HEK293 (cell line): ENCODE measurements around the gene PPP2CA.
A peak's percentile ranks its signal among the peaks of the same experiment; 100 is the strongest.

Experiments
- CTCF ChIA-PET: fragments of 350-600 bp; formaldehyde crosslinking; extraction: SDS; loops from one replicate; lab custom pipeline; 2021; ENCODE audit warnings: antibody characterized with exemption; lab: Yijun Ruan, JAX
- POLR2A ChIA-PET: fragments of 300-600 bp; formaldehyde crosslinking; extraction: SDS; loops from one replicate; lab custom pipeline; 2020; ENCODE audit warnings: antibody characterized with exemption, inconsistent platforms; lab: Yijun Ruan, JAX
- H3K27ac ChIP-seq: fragments of 200-500 bp; sonication (Bioruptor generic); 2 replicates; pipeline ENCODE4 v1.5.1; 2014; ENCODE audit warnings: low read depth, low read length, control low read depth, inconsistent platforms; ENCODE audit errors: extremely low read depth
- H3K36me3 ChIP-seq, 2 experiments: fragments of 200-500 bp in 1 of 2; sonication (Bioruptor generic) in 1 of 2; 1 replicate in 1 of 2; 2 replicates in 1 of 2; pipeline ENCODE4 v1.5.1; 2014 to 2017; ENCODE audit warnings: inconsistent platforms in 2 of 2, low read length in 2 of 2; ENCODE audit not compliant: control insufficient read depth in 2 of 2, insufficient read depth in 1 of 2
- H3K4me1 ChIP-seq: fragments of 200-500 bp; sonication (Bioruptor generic); 2 replicates; pipeline ENCODE4 v1.5.1; 2014; ENCODE audit warnings: mild to moderate bottlenecking, low read length, inconsistent platforms; ENCODE audit not compliant: control insufficient read depth, insufficient read depth
- H3K4me3 ChIP-seq: 2 replicates; pipeline ENCODE4 v1.5.1; 2011; ENCODE audit warnings: low read depth, mild to moderate bottlenecking, control low read depth, low read length, moderate library complexity
- H3K9me3 ChIP-seq: fragments of 200-500 bp; sonication (Bioruptor generic); 2 replicates; pipeline ENCODE4 v1.5.1; 2014; ENCODE audit warnings: low read depth, low read length, inconsistent platforms; ENCODE audit not compliant: control insufficient read depth, insufficient read depth
- BCL11B ChIP-seq: fragments of 450-650 bp; formaldehyde crosslinking; IDR thresholded peaks from 2 replicates; pipeline ENCODE4 v1.5.1; 2016; ENCODE audit warnings: low read depth, missing biosample characterization, missing genetic modification characterization
- HOXD13 ChIP-seq: sonication (generic); formaldehyde crosslinking; IDR thresholded peaks from 2 replicates; pipeline ENCODE4 v1.8.0; 2022; ENCODE audit warnings: missing genetic modification reagents, borderline replicate concordance
- IKZF3 ChIP-seq: fragments of 450-650 bp; IDR thresholded peaks from 2 replicates; pipeline ENCODE4 v1.5.0; 2018; ENCODE audit warnings: missing biosample characterization, mild to moderate bottlenecking, missing genetic modification characterization, moderate library complexity
- KLF7 ChIP-seq: fragments of 450-650 bp; formaldehyde crosslinking; IDR thresholded peaks from 2 replicates; pipeline ENCODE4 v1.5.1; 2016; ENCODE audit warnings: missing biosample characterization, missing genetic modification characterization, borderline replicate concordance
- MEIS1 ChIP-seq: sonication (generic); formaldehyde crosslinking; IDR thresholded peaks from 2 replicates; pipeline ENCODE4 v1.8.1; 2022; ENCODE audit warnings: missing genetic modification reagents, mild to moderate bottlenecking, borderline replicate concordance
- OSR2 ChIP-seq: fragments of 450-650 bp; formaldehyde crosslinking; IDR thresholded peaks from 2 replicates; pipeline ENCODE4 v1.5.1; 2016; ENCODE audit warnings: missing biosample characterization, missing genetic modification characterization
- SETDB1 ChIP-seq: IDR thresholded peaks from one replicate; pipeline ENCODE4 v1.6.1; 2017; ENCODE audit warnings: mild to moderate bottlenecking, low read length, moderate library complexity, mixed read lengths; ENCODE audit not compliant: insufficient read length
- TRIM28 ChIP-seq: IDR thresholded peaks from 2 replicates; pipeline ENCODE4 v1.6.1; 2011; ENCODE audit warnings: low read length, control low read depth, borderline replicate concordance
- ZBTB20 ChIP-seq: fragments of 450-650 bp; formaldehyde crosslinking; IDR thresholded peaks from 2 replicates; pipeline ENCODE4 v1.5.1; 2016; ENCODE audit warnings: missing biosample characterization, missing genetic modification characterization
- ZFP69B ChIP-seq: fragments of 450-650 bp; formaldehyde crosslinking; IDR thresholded peaks from 2 replicates; pipeline ENCODE4 v1.5.1; 2016; ENCODE audit warnings: missing biosample characterization, missing genetic modification characterization
- ZNF2 ChIP-seq: fragments of 450-650 bp; formaldehyde crosslinking; IDR thresholded peaks from 2 replicates; pipeline ENCODE4 v1.5.1; 2016; ENCODE audit warnings: missing biosample characterization, missing genetic modification characterization
- ZNF23 ChIP-seq: fragments of 450-650 bp; formaldehyde crosslinking; IDR thresholded peaks from 2 replicates; pipeline ENCODE4 v1.5.1; 2016; ENCODE audit warnings: missing biosample characterization, missing genetic modification characterization, borderline replicate concordance
- ZNF311 ChIP-seq: fragments of 450-650 bp; formaldehyde crosslinking; IDR thresholded peaks from 2 replicates; pipeline ENCODE4 v1.5.1; 2017; ENCODE audit warnings: missing biosample characterization, missing genetic modification characterization, borderline replicate concordance
- ZNF341 ChIP-seq: fragments of 450-650 bp; formaldehyde crosslinking; IDR thresholded peaks from 2 replicates; pipeline ENCODE4; 2016; ENCODE audit warnings: low read depth, missing biosample characterization, missing genetic modification characterization
- ZNF521 ChIP-seq: fragments of 450-650 bp; formaldehyde crosslinking; IDR thresholded peaks from 2 replicates; pipeline ENCODE4 v1.5.1; 2017; ENCODE audit warnings: missing biosample characterization, mild to moderate bottlenecking, missing genetic modification characterization
- ZNF654 ChIP-seq: fragments of 450-650 bp; formaldehyde crosslinking; IDR thresholded peaks from 2 replicates; pipeline ENCODE4 v1.5.1; 2016; ENCODE audit warnings: low read depth, missing biosample characterization, missing genetic modification characterization
- ZNF670 ChIP-seq: fragments of 450-650 bp; formaldehyde crosslinking; IDR thresholded peaks from 2 replicates; pipeline ENCODE4 v1.5.1; 2016; ENCODE audit warnings: missing biosample characterization, missing genetic modification characterization, low read depth
- TF ChIP-seq, protein P1 (sequence below): fragments of 450-650 bp; formaldehyde crosslinking; IDR thresholded peaks from 2 replicates; pipeline ENCODE4 v1.5.1; 2017; ENCODE audit warnings: missing biosample characterization, missing genetic modification characterization
- TF ChIP-seq, protein P2 (sequence below): fragments of 450-650 bp; formaldehyde crosslinking; IDR thresholded peaks from 2 replicates; pipeline ENCODE4 v1.5.1; 2016; ENCODE audit warnings: missing biosample characterization, missing genetic modification characterization
- TF ChIP-seq, protein P3 (sequence below): fragments of 450-650 bp; formaldehyde crosslinking; IDR thresholded peaks from 2 replicates; pipeline ENCODE4 v1.5.1; 2016; ENCODE audit warnings: missing biosample characterization, missing genetic modification characterization, borderline replicate concordance
- TF ChIP-seq, protein P4 (sequence below): fragments of 450-650 bp; formaldehyde crosslinking; IDR thresholded peaks from 2 replicates; pipeline ENCODE4 v1.5.1; 2016; ENCODE audit warnings: missing biosample characterization, missing genetic modification characterization
- TF ChIP-seq, protein P5 (sequence below): fragments of 450-650 bp; formaldehyde crosslinking; IDR thresholded peaks from 2 replicates; pipeline ENCODE4 v1.5.1; 2016; ENCODE audit warnings: missing biosample characterization, missing genetic modification characterization

Gene PPP2CA

DNA sequence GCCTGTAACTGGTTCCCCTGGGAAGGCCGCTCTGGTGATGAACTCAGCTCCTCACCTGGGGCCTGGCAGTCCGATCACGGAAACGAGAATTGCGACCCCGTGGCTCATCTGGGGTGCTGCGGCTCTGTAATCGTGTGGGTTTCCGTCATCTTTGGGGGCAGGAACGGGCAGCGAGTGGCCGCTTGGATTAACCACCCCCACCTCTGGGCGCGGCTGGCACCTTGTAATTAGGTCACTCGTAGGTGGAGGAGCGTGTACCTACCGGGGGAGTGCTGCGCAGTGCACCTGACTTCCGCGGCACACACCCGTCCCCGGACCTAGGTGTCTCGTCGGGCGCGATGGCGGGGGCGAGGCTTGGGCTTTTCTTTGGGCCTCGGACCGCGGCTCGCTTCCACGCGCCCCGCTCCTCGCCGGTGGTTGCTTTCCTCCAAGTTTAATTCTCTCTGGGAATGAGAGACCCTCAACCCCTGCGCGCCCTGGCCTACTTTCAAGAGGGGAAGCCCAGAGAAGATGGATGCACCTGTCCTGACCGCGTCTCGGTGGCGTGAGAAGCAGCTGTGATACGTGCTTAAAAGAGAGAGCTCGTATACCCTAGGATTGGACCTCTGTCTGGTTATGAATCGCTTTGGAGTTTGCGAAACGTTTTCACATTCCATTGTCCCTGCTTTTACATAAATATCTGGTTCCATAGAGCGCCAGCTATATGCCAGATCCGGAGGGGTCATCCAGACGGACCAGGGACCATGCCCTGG is 744 bp upstream of the PPP2CA start:
- Histone ChIP-seq H3K4me1 (peaks cover 3% of the 10 kb centered on the region), H3K27ac (peak overlapping the region; percentile 99), H3K4me3 (peak overlapping the region; percentile 100), H3K9me3 (no peaks in the 10 kb centered on the region), H3K36me3 (peaks cover 0 to 11% of the 10 kb centered on the region in 2 experiments; a peak in 1 of 3 replicates)
- CTCF ChIA-PET, result interaction anchor here (0.6 to 1.4 kb wide), 9 partner anchors 9 to 668 kb away, joined by 3 to 4 read pairs (median 3); no protein-coding TSS in a partner anchor
- POLR2A ChIA-PET, result interaction anchor here (0.7 to 4.0 kb wide), 27 partner anchors 10 to 240 kb away, joined by 3 to 47 read pairs (median 5); no protein-coding TSS in a partner anchor
- TF ChIP-seq, protein P1, sequence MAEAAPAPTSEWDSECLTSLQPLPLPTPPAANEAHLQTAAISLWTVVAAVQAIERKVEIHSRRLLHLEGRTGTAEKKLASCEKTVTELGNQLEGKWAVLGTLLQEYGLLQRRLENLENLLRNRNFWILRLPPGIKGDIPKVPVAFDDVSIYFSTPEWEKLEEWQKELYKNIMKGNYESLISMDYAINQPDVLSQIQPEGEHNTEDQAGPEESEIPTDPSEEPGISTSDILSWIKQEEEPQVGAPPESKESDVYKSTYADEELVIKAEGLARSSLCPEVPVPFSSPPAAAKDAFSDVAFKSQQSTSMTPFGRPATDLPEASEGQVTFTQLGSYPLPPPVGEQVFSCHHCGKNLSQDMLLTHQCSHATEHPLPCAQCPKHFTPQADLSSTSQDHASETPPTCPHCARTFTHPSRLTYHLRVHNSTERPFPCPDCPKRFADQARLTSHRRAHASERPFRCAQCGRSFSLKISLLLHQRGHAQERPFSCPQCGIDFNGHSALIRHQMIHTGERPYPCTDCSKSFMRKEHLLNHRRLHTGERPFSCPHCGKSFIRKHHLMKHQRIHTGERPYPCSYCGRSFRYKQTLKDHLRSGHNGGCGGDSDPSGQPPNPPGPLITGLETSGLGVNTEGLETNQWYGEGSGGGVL (tag by site-specific recombination), result no peak
- TF ChIP-seq, protein P2, sequence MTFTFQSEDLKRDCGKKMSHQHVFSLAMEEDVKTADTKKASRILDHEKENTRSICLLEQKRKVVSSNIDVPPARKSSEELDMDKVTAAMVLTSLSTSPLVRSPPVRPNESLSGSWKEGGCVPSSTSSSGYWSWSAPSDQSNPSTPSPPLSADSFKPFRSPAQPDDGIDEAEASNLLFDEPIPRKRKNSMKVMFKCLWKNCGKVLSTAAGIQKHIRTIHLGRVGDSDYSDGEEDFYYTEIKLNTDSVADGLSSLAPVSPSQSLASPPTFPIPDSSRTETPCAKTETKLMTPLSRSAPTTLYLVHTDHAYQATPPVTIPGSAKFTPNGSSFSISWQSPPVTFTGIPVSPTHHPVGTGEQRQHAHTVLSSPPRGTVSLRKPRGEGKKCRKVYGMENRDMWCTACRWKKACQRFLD (tag by site-specific recombination), result no peak
- TF ChIP-seq MEIS1 (CRISPR knock-in tag) (no peak), ZNF670 (tag by site-specific recombination) (no peak), SETDB1 (no peak), ZBTB20 (no peak), ZNF654 (tag by site-specific recombination) (no peak), HOXD13 (CRISPR knock-in tag) (no peak), ZNF23 (tag by site-specific recombination) (no peak), ZNF2 (tag by site-specific recombination) (peak; percentile 73; the same call in 1 of the 2 replicates), ZFP69B (tag by site-specific recombination) (0 out of 2 replicates have a peak, but pooled peaks have one; percentile 16), ZNF341 (tag by site-specific recombination) (no peak), TRIM28 (no peak), IKZF3 (tag by site-specific recombination) (no peak), OSR2 (tag by site-specific recombination) (no peak), KLF7 (tag by site-specific recombination) (no peak), ZNF311 (tag by site-specific recombination) (no peak), ZNF521 (tag by site-specific recombination) (no peak), BCL11B (tag by site-specific recombination) (no peak)
- TF ChIP-seq, protein P3, sequence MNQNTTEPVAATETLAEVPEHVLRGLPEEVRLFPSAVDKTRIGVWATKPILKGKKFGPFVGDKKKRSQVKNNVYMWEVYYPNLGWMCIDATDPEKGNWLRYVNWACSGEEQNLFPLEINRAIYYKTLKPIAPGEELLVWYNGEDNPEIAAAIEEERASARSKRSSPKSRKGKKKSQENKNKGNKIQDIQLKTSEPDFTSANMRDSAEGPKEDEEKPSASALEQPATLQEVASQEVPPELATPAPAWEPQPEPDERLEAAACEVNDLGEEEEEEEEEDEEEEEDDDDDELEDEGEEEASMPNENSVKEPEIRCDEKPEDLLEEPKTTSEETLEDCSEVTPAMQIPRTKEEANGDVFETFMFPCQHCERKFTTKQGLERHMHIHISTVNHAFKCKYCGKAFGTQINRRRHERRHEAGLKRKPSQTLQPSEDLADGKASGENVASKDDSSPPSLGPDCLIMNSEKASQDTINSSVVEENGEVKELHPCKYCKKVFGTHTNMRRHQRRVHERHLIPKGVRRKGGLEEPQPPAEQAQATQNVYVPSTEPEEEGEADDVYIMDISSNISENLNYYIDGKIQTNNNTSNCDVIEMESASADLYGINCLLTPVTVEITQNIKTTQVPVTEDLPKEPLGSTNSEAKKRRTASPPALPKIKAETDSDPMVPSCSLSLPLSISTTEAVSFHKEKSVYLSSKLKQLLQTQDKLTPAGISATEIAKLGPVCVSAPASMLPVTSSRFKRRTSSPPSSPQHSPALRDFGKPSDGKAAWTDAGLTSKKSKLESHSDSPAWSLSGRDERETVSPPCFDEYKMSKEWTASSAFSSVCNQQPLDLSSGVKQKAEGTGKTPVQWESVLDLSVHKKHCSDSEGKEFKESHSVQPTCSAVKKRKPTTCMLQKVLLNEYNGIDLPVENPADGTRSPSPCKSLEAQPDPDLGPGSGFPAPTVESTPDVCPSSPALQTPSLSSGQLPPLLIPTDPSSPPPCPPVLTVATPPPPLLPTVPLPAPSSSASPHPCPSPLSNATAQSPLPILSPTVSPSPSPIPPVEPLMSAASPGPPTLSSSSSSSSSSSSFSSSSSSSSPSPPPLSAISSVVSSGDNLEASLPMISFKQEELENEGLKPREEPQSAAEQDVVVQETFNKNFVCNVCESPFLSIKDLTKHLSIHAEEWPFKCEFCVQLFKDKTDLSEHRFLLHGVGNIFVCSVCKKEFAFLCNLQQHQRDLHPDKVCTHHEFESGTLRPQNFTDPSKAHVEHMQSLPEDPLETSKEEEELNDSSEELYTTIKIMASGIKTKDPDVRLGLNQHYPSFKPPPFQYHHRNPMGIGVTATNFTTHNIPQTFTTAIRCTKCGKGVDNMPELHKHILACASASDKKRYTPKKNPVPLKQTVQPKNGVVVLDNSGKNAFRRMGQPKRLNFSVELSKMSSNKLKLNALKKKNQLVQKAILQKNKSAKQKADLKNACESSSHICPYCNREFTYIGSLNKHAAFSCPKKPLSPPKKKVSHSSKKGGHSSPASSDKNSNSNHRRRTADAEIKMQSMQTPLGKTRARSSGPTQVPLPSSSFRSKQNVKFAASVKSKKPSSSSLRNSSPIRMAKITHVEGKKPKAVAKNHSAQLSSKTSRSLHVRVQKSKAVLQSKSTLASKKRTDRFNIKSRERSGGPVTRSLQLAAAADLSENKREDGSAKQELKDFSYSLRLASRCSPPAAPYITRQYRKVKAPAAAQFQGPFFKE (tag by site-specific recombination), result no peak
- TF ChIP-seq, protein P4, sequence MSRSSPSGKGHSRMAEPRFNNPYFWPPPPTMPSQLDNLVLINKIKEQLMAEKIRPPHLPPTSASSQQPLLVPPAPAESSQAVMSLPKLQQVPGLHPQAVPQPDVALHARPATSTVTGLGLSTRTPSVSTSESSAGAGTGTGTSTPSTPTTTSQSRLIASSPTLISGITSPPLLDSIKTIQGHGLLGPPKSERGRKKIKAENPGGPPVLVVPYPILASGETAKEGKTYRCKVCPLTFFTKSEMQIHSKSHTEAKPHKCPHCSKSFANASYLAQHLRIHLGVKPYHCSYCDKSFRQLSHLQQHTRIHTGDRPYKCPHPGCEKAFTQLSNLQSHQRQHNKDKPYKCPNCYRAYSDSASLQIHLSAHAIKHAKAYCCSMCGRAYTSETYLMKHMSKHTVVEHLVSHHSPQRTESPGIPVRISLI (tag by site-specific recombination), result no peak
- TF ChIP-seq, protein P5, sequence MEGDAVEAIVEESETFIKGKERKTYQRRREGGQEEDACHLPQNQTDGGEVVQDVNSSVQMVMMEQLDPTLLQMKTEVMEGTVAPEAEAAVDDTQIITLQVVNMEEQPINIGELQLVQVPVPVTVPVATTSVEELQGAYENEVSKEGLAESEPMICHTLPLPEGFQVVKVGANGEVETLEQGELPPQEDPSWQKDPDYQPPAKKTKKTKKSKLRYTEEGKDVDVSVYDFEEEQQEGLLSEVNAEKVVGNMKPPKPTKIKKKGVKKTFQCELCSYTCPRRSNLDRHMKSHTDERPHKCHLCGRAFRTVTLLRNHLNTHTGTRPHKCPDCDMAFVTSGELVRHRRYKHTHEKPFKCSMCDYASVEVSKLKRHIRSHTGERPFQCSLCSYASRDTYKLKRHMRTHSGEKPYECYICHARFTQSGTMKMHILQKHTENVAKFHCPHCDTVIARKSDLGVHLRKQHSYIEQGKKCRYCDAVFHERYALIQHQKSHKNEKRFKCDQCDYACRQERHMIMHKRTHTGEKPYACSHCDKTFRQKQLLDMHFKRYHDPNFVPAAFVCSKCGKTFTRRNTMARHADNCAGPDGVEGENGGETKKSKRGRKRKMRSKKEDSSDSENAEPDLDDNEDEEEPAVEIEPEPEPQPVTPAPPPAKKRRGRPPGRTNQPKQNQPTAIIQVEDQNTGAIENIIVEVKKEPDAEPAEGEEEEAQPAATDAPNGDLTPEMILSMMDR, result peak; percentile 12; the same call in 1 of the 2 replicates
